22Rv1 (cell line): ENCODE results near the gene TMBIM4.
A peak's percentile ranks its signal among the peaks of the same experiment; 100 is the strongest.

Experiments used
- H3K27ac ChIP-seq: fragments of 450-650 bp; 2 replicates; pipeline ENCODE4 v1.5.1; 2017
- CTCF ChIP-seq: fragments of 450-650 bp; IDR thresholded peaks from 2 replicates; pipeline ENCODE4 v1.5.1; 2017; ENCODE audit warnings: mild to moderate bottlenecking
- ZFX ChIP-seq: fragments of 450-650 bp; IDR thresholded peaks from 2 replicates; pipeline ENCODE4 v1.6.1; 2017; ENCODE audit warnings: antibody characterized with exemption, borderline replicate concordance

The TMBIM4 gene

DNA sequence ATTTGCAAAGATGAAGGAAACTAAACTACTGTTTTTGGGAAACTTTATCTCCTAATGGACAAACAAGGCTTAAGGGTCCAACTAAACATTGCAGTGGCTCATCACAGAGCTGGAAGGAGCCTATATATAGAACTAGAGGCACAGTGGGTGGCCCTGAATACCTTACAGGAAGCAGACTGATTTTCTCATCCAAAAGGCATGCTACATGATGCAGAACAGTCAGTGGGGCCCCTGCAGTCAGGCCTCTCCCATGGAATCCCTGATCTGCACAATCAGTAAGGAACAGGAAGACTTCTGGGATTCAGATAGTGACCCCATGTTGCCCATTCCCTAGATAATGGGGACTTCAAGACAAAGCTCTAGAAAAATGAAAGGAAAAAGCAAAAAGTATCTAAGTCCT is 37.4 kb downstream of the TMBIM4 start:
- no peak for TF ChIP-seq CTCF
- no peak for TF ChIP-seq ZFX
- no peak overlapping the region for H3K27ac ChIP-seq

GRCh38 chr12:66131067-66131688 is 38.6 kb downstream of the TMBIM4 start:
- no peak for TF ChIP-seq ZFX
- no peak for TF ChIP-seq CTCF
- H3K27ac ChIP-seq, result peak overlapping the region; percentile 88

GRCh38 chr12:66130267-66131066 is 39.3 kb downstream of the TMBIM4 start, which contains the start of gene LLPH:
LLPH (minus strand) TSS chr12:66130750; CDS start chr12:66129106, 1,644 bp downstream.
- peak within 1 kb of the TSS; percentile 88 for H3K27ac ChIP-seq
- TF ChIP-seq CTCF, result no peak
- TF ChIP-seq ZFX, result no peak

DNA sequence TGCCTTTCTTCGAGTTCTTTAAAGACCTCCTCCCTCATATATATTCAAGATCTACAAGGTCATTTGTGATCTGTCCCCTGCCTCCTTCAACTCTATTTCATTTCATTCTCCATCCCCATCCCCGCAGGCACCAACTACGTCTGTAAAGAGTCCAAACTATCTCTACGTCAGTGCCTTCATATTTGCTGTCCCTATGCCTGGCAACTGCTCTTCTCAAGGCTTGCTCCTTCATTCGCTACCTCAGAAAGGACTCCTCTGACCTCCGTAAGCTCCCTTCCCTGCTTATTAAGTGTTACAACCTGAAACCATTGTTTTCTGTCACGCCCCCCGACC is 39.9 kb downstream of the TMBIM4 start:
- H3K27ac ChIP-seq, result peak overlapping the region; percentile 88
- TF ChIP-seq ZFX, result no peak

GRCh38 chr12:66127650-66128049 is 42.1 kb downstream of the TMBIM4 start:
- TF ChIP-seq CTCF (no peak), ZFX (no peak)
- H3K27ac ChIP-seq, result no peak overlapping the region

DNA sequence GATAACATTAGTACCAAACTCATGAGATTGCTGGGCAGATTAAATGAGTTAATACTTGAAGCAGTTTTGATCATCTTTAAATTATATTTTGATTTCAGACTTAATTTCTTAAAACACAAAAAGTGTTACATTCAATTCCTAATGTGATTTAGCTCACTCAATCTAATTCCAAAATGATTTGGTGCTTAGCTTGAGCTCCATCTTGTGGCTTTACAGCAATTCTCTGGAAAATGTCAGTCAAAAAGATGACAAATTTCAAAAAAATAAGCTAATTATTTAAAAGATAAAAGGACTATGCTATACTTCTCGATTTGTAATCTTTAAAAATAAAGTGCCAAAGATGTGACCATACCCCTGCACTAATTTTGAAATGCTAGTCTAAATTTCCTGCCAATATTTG is 49.3 kb downstream of the TMBIM4 start:
- no peak overlapping the region for H3K27ac ChIP-seq
- TF ChIP-seq CTCF (no peak; the same call in 1 of the 2 replicates), ZFX (no peak)

DNA sequence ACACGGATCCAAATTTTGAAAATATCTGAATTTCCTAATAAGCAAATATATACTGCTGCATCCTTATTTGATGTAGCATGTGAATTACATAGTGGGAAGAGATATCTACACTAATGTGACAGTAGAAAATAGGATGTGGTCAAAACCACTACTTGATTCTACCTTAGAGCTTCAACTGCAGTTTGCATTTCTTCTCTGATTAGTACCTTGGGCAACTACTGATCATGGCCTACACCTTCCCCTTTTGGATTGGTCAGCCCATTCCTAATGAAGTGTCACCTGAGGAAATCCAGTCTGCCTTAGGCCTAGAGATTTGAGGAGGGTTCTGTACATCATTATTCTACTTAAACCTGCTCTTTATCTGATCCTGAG is 49.9 kb downstream of the TMBIM4 start:
- no peak overlapping the region for H3K27ac ChIP-seq
- TF ChIP-seq ZFX (no peak), CTCF (no peak)
